VCaP (cell line): Measurements from ENCODE around the gene LDLRAD3.

ENCODE experiments used
- H3K27ac ChIP-seq: fragments of 450-650 bp; 2 replicates; pipeline ENCODE4 v1.5.1; 2017
- CTCF ChIP-seq: fragments of 450-650 bp; conservative IDR thresholded peaks from 2 replicates; pipeline ENCODE4 v1.5.1; 2017; ENCODE audit warnings: mild to moderate bottlenecking, moderate library complexity

LDLRAD3 gene

GRCh38 chr11:35943713-35944502, at the start of gene LDLRAD3:
LDLRAD3 (plus strand) TSS chr11:35944062; CDS start chr11:35944099, 37 bp downstream.
- no peak for TF ChIP-seq CTCF
- peak within 1 kb of the TSS; percentile 82 for H3K27ac ChIP-seq

- H3K27ac ChIP-seq, result no peak overlapping the region
- TF ChIP-seq CTCF, result no peak
Measured at GRCh38 chr11:35897019-35897418, 46.8 kb upstream of the LDLRAD3 start.

GRCh38 chr11:35902961-35903360, 40.9 kb upstream of the LDLRAD3 start:
- no peak overlapping the region for H3K27ac ChIP-seq
- no peak for TF ChIP-seq CTCF

- no peak for TF ChIP-seq CTCF
- peak overlapping the region; percentile 54 for H3K27ac ChIP-seq
Measured at GRCh38 chr11:35905646-35906276, 38.1 kb upstream of the LDLRAD3 start.

- H3K27ac ChIP-seq, result peak overlapping the region; percentile 54
- TF ChIP-seq CTCF, result no peak
Measured at GRCh38 chr11:35906277-35906661, 37.6 kb upstream of the LDLRAD3 start.

- H3K27ac ChIP-seq, result no peak overlapping the region
- TF ChIP-seq CTCF, result no peak
Measured at GRCh38 chr11:35906681-35907080, 37.2 kb upstream of the LDLRAD3 start.

GRCh38 chr11:35907648-35908431, 36.0 kb upstream of the LDLRAD3 start:
- TF ChIP-seq CTCF, result no peak
- peak overlapping the region; percentile 49 for H3K27ac ChIP-seq

GRCh38 chr11:35908432-35908771, 35.5 kb upstream of the LDLRAD3 start:
- peak overlapping the region; percentile 49 for H3K27ac ChIP-seq
